Transverse colon (tissue), 4 donors: Measurements from ENCODE around the gene RAN.

ENCODE experiments used
- POLR2A ChIP-seq: fragments of 450-650 bp; IDR thresholded peaks from one replicate; pipeline ENCODE4 v1.6.1; 2016; ENCODE audit warnings: antibody characterized with exemption, mild to moderate bottlenecking, moderate library complexity
- POLR2AphosphoS5 ChIP-seq, 3 donors: sonication (generic); formaldehyde crosslinking; IDR thresholded peaks; one replicate each; pipeline ENCODE4 v1.6.1; 2016; ENCODE audit warnings: antibody characterized with exemption in 3 of 3
- TF ChIP-seq, protein P1 (sequence below), 5 experiments: fragments of 200-600 bp in 3 of 5; fragments of 450-650 bp in 2 of 5; sonication (generic) in 3 of 5; IDR thresholded peaks; 1 replicate in 2 of 5; 2 replicates in 3 of 5; pipeline ENCODE4 v1.5.1; 2016 to 2017; ENCODE audit warnings: antibody characterized with exemption in 5 of 5, inconsistent platforms in 3 of 5, mild to moderate bottlenecking in 2 of 5, moderate library complexity in 1 of 5

DNA sequence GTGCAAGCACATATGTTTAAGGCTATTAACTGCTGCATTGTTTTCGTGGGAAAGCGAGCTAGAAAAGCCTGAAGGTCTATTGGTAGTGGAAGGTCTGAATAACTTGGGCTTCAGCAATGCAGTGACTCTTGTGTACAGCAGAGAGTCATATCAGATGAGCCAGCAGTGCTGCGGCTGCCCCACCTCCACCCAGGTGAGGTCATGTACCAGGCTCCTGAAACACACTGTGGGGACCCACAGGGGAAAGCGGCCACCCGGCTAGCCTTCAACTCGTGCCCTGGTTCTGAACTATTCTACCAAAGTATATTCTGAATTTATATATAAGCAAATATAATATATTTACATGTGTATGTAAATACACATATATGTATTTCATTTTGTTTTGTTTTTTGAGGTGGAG lies 12.7 kb upstream of the RAN start:
- TF ChIP-seq, protein P1, sequence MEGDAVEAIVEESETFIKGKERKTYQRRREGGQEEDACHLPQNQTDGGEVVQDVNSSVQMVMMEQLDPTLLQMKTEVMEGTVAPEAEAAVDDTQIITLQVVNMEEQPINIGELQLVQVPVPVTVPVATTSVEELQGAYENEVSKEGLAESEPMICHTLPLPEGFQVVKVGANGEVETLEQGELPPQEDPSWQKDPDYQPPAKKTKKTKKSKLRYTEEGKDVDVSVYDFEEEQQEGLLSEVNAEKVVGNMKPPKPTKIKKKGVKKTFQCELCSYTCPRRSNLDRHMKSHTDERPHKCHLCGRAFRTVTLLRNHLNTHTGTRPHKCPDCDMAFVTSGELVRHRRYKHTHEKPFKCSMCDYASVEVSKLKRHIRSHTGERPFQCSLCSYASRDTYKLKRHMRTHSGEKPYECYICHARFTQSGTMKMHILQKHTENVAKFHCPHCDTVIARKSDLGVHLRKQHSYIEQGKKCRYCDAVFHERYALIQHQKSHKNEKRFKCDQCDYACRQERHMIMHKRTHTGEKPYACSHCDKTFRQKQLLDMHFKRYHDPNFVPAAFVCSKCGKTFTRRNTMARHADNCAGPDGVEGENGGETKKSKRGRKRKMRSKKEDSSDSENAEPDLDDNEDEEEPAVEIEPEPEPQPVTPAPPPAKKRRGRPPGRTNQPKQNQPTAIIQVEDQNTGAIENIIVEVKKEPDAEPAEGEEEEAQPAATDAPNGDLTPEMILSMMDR (IDR thresholded peaks at IDR 0.05) = no peak
- TF ChIP-seq POLR2A (no peak), POLR2AphosphoS5 (IDR thresholded peaks at IDR 0.05) (no peak)
